Activated CD4-positive, alpha-beta memory T cell treated with anti-CD3 and anti-CD28 coated beads, Interleukin-2, amount 10 ng/mL, durations not matched to agents 7 days and 5 days (primary cell): ENCODE measurements around the gene MPP2. TPM values are rescaled to one million over a fixed set of nuclear protein-coding genes. Genes with fewer than 3 reads are reported as not detected.

Source experiments
- CTCF ChIA-PET: fragments of 350-600 bp; sonication (Branson Sonifier 250); formaldehyde crosslinking; loops from one replicate; lab custom pipeline; 2021; ENCODE audit warnings: antibody characterized with exemption, inconsistent platforms; lab: Charles Lee
- POLR2A ChIA-PET: fragments of 350-600 bp; sonication (Branson Sonifier 250); formaldehyde crosslinking; loops from one replicate; lab custom pipeline; 2021; ENCODE audit warnings: antibody characterized with exemption; lab: Charles Lee
- DNase-seq: peaks from one replicate; pipeline ENCODE4 v3.0.0-alpha.2; 2020
- H3K27ac Mint-ChIP-seq: one replicate; pipeline ENCODE4 v1.8.0; 2021; ENCODE audit warnings: mild to moderate bottlenecking, mixed read lengths
- H3K27me3 Mint-ChIP-seq: one replicate; pipeline ENCODE4 v1.8.0; 2021; ENCODE audit warnings: mixed read lengths
- H3K36me3 Mint-ChIP-seq: one replicate; pipeline ENCODE4 v1.8.0; 2021; ENCODE audit warnings: low read depth, mixed read lengths
- H3K4me1 Mint-ChIP-seq: one replicate; pipeline ENCODE4 v1.8.0; 2021; ENCODE audit warnings: mixed read lengths
- H3K4me3 Mint-ChIP-seq: one replicate; pipeline ENCODE4 v1.8.0; 2021; ENCODE audit warnings: mild to moderate bottlenecking, mixed read lengths
- H3K9me3 Mint-ChIP-seq: one replicate; pipeline ENCODE4 v1.8.0; 2021; ENCODE audit warnings: mixed read lengths
- total RNA-seq, 2 experiments: library from RNA; stranded (reverse); gene quantifications; one replicate each; pipeline ENCODE4 v1.2.3, GENCODE V29; 2021

MPP2 gene
- total RNA-seq, 2 experiments from 2014 or later = 0.48 to 0.65 TPM

- DNase-seq = no peak
- no peak overlapping the region for H3K4me3 Mint-ChIP-seq
- H3K36me3 Mint-ChIP-seq = no peaks in the 10 kb centered on the region
- ChIA-PET CTCF (interaction anchor here (1.1 kb wide), 1 partner anchor 15 kb away, joined by 3 read pairs; no protein-coding TSS in a partner anchor), POLR2A (no interaction called here)
- no peaks in the 10 kb centered on the region for H3K9me3 Mint-ChIP-seq
- no peaks in the 10 kb centered on the region for H3K4me1 Mint-ChIP-seq
- H3K27me3 Mint-ChIP-seq = peaks cover 8% of the 10 kb centered on the region
- no peak overlapping the region for H3K27ac Mint-ChIP-seq
Observed at GRCh38 chr17:43860927-43861622, 46.3 kb downstream of the MPP2 start.

GRCh38 chr17:43860077-43860725 is 47.1 kb downstream of the MPP2 start:
- ChIA-PET POLR2A (no interaction called here), CTCF (interaction anchor here (1.8 kb wide), 1 partner anchor 18 kb away, joined by 7 read pairs; no protein-coding TSS in a partner anchor)
- Mint-ChIP-seq H3K4me1 (no peaks in the 10 kb centered on the region), H3K9me3 (no peaks in the 10 kb centered on the region), H3K27me3 (peaks cover 8% of the 10 kb centered on the region), H3K27ac (no peak overlapping the region), H3K4me3 (no peak overlapping the region), H3K36me3 (no peaks in the 10 kb centered on the region)
- DNase-seq = no peak

GRCh38 chr17:43857957-43858600 is 49.3 kb downstream of the MPP2 start:
- Mint-ChIP-seq H3K9me3 (no peaks in the 10 kb centered on the region), H3K4me3 (no peak overlapping the region), H3K27ac (no peak overlapping the region), H3K27me3 (peaks cover 3% of the 10 kb centered on the region), H3K4me1 (no peaks in the 10 kb centered on the region), H3K36me3 (no peaks in the 10 kb centered on the region)
- ChIA-PET CTCF (interaction anchor here (1.8 kb wide), 1 partner anchor 20 kb away, joined by 4 read pairs; no protein-coding TSS in a partner anchor), POLR2A (no interaction called here)
- no peak for DNase-seq

GRCh38 chr17:43857141-43857540 is 50.2 kb downstream of the MPP2 start:
- POLR2A ChIA-PET = no interaction called here
- Mint-ChIP-seq H3K4me3 (no peak overlapping the region), H3K9me3 (no peaks in the 10 kb centered on the region), H3K36me3 (no peaks in the 10 kb centered on the region), H3K27me3 (peaks cover 3% of the 10 kb centered on the region), H3K4me1 (no peaks in the 10 kb centered on the region), H3K27ac (no peak overlapping the region)
- DNase-seq = no peak
- CTCF ChIA-PET = interaction anchor here (1.8 to 2.8 kb wide), 2 partner anchors 11 to 21 kb away, joined by 4 to 12 read pairs; partner anchors contain the start of gene CD300LG

GRCh38 chr17:43856141-43856540 is 51.2 kb downstream of the MPP2 start:
- Mint-ChIP-seq H3K9me3 (no peaks in the 10 kb centered on the region), H3K27me3 (peaks cover 8% of the 10 kb centered on the region), H3K36me3 (no peaks in the 10 kb centered on the region), H3K4me3 (no peak overlapping the region), H3K4me1 (no peaks in the 10 kb centered on the region), H3K27ac (no peak overlapping the region)
- ChIA-PET POLR2A (no interaction called here), CTCF (interaction anchor here (2.8 kb wide), 1 partner anchor 10 kb away, joined by 12 read pairs; the partner anchor contains the start of gene CD300LG)
- no peak for DNase-seq

- no peaks in the 10 kb centered on the region for H3K4me1 Mint-ChIP-seq
- no peaks in the 10 kb centered on the region for H3K36me3 Mint-ChIP-seq
- ChIA-PET CTCF (interaction anchor here (2.8 kb wide), 1 partner anchor 9 kb away, joined by 12 read pairs; the partner anchor contains the start of gene CD300LG), POLR2A (no interaction called here)
- peaks cover 8% of the 10 kb centered on the region for H3K27me3 Mint-ChIP-seq
- no peak for DNase-seq
- H3K4me3 Mint-ChIP-seq = no peak overlapping the region
- H3K27ac Mint-ChIP-seq = no peak overlapping the region
- H3K9me3 Mint-ChIP-seq = no peaks in the 10 kb centered on the region
Observed at GRCh38 chr17:43855061-43855460, 52.3 kb downstream of the MPP2 start.

GRCh38 chr17:43854498-43854897 is 52.8 kb downstream of the MPP2 start:
- POLR2A ChIA-PET = no interaction called here
- no peak overlapping the region for H3K4me3 Mint-ChIP-seq

GRCh38 chr17:43853546-43853945 is 53.8 kb downstream of the MPP2 start:
- DNase-seq = no peak
- H3K9me3 Mint-ChIP-seq = no peaks in the 10 kb centered on the region
- peaks cover 12% of the 10 kb centered on the region for H3K27me3 Mint-ChIP-seq
- no peaks in the 10 kb centered on the region for H3K36me3 Mint-ChIP-seq
- no peak overlapping the region for H3K27ac Mint-ChIP-seq
- no peaks in the 10 kb centered on the region for H3K4me1 Mint-ChIP-seq
- no peak overlapping the region for H3K4me3 Mint-ChIP-seq
- POLR2A ChIA-PET = no interaction called here
- CTCF ChIA-PET = interaction anchor here (0.9 to 1.1 kb wide), 2 partner anchors 8 to 27 kb away, joined by 3 to 4 read pairs; no protein-coding TSS in a partner anchor

More at GRCh38 chr17:43854498-43854897, 52.8 kb downstream of the MPP2 start:
- CTCF ChIA-PET = interaction anchor here (0.8 to 2.8 kb wide), 3 partner anchors 9 to 26 kb away, joined by 3 to 12 read pairs (median 4); partner anchors contain the start of gene CD300LG
- DNase-seq = no peak
- H3K27me3 Mint-ChIP-seq = peaks cover 12% of the 10 kb centered on the region
- H3K4me1 Mint-ChIP-seq = no peaks in the 10 kb centered on the region
- H3K36me3 Mint-ChIP-seq = no peaks in the 10 kb centered on the region
- no peaks in the 10 kb centered on the region for H3K9me3 Mint-ChIP-seq
- no peak overlapping the region for H3K27ac Mint-ChIP-seq

- Mint-ChIP-seq H3K27me3 (peaks cover 13% of the 10 kb centered on the region), H3K4me1 (no peaks in the 10 kb centered on the region), H3K36me3 (no peaks in the 10 kb centered on the region), H3K27ac (no peak overlapping the region), H3K9me3 (no peaks in the 10 kb centered on the region), H3K4me3 (no peak overlapping the region)
- POLR2A ChIA-PET = no interaction called here
- no peak for DNase-seq
- CTCF ChIA-PET = interaction anchor here (0.5 to 0.6 kb wide), 2 partner anchors 106 to 119 kb away, joined by 3 read pairs; no protein-coding TSS in a partner anchor
Observed at GRCh38 chr17:43852571-43852970, 54.8 kb downstream of the MPP2 start.

- POLR2A ChIA-PET = no interaction called here
- no peaks in the 10 kb centered on the region for H3K36me3 Mint-ChIP-seq
- no peaks in the 10 kb centered on the region for H3K4me1 Mint-ChIP-seq
- peaks cover 16% of the 10 kb centered on the region for H3K27me3 Mint-ChIP-seq
- H3K4me3 Mint-ChIP-seq = no peak overlapping the region
- CTCF ChIA-PET = no interaction called here
- DNase-seq = no peak
- no peak overlapping the region for H3K27ac Mint-ChIP-seq
- H3K9me3 Mint-ChIP-seq = no peaks in the 10 kb centered on the region
Observed at GRCh38 chr17:43849116-43849515, 58.2 kb downstream of the MPP2 start.

GRCh38 chr17:43848601-43849000 is 58.7 kb downstream of the MPP2 start:
- ChIA-PET CTCF (no interaction called here), POLR2A (no interaction called here)
- no peak for DNase-seq
- Mint-ChIP-seq H3K4me1 (no peaks in the 10 kb centered on the region), H3K9me3 (no peaks in the 10 kb centered on the region), H3K4me3 (no peak overlapping the region), H3K27ac (no peak overlapping the region), H3K27me3 (peaks cover 16% of the 10 kb centered on the region), H3K36me3 (no peaks in the 10 kb centered on the region)

GRCh38 chr17:43846963-43847371 is 60.4 kb downstream of the MPP2 start, which contains the start of gene CD300LG:
CD300LG (plus strand) TSS chr17:43847176; CDS start chr17:43847217, 41 bp downstream.
- H3K4me3 Mint-ChIP-seq = no peak within 1 kb of the TSS
- no peak within 1 kb of the TSS for H3K27ac Mint-ChIP-seq
- no peaks in the 10 kb centered on the region for H3K9me3 Mint-ChIP-seq
- peaks cover 20% of the 10 kb centered on the region for H3K27me3 Mint-ChIP-seq
- ChIA-PET POLR2A (no interaction called here), CTCF (interaction anchor here (1.1 to 2.4 kb wide), 11 partner anchors 9 to 153 kb away, joined by 3 to 12 read pairs (median 5); no protein-coding TSS in a partner anchor)
- no peak for DNase-seq
- no peaks in the 10 kb centered on the region for H3K4me1 Mint-ChIP-seq
- no peaks in the 10 kb centered on the region for H3K36me3 Mint-ChIP-seq
